Mucosa of descending colon (tissue), 3 donors: ENCODE data around the gene RBM26. TPM values are rescaled to one million over a fixed set of nuclear protein-coding genes. Genes with fewer than 3 reads are reported as not detected.
"Not testable (repeated sequence)": the region's sequence is repeated elsewhere in the genome, so short reads cannot be mapped to it uniquely, and the experiment has no call there.

ENCODE experiments used
- ATAC-seq: fragments of 200-7000 bp; cut with Tn5 transposase; one replicate; pipeline ENCODE4 v1.9.1; 2020; ENCODE audit warnings: mild to moderate bottlenecking, moderate library complexity
- DNase-seq, 3 donors: peaks; one replicate each; pipeline ENCODE4 v3.0.0-alpha.2; 2020
- H3K36me3 ChIP-seq: fragments of 200-600 bp; one replicate; pipeline ENCODE4 v1.8.0; 2021; ENCODE audit warnings: low read depth, mild to moderate bottlenecking
- H3K4me1 ChIP-seq: fragments of 200-600 bp; one replicate; pipeline ENCODE4 v1.8.0; 2021; ENCODE audit warnings: low read depth, mild to moderate bottlenecking
- H3K4me3 ChIP-seq: fragments of 200-600 bp; one replicate; pipeline ENCODE4 v1.8.0; 2021; ENCODE audit warnings: mild to moderate bottlenecking
- H3K9me3 ChIP-seq: fragments of 200-600 bp; one replicate; pipeline ENCODE4 v1.8.0; 2021; ENCODE audit warnings: mild to moderate bottlenecking
- CTCF ChIP-seq: fragments of 200-600 bp; IDR thresholded peaks from one replicate; pipeline ENCODE4 v1.8.0; 2022; ENCODE audit warnings: antibody characterized with exemption, mild to moderate bottlenecking
- intact Hi-C, 2 donors: fragments of 100-400 bp; cut with DNase I in 1 of 2; cut with micrococcal nuclease in 1 of 2; formaldehyde crosslinking; loops; one replicate each; pipeline versions ENCODE4 v1.11.0 to v1.11.1; 2022; cut with DNase I, micrococcal nuclease
- total RNA-seq, 3 donors: library from RNA; stranded (reverse); fragmentation: NEBNext Ultra II Directional in 2 of 3; extraction: Animal tissue kit (Norgen Biotek cat#: 25700) in 2 of 3; gene quantifications; one replicate each; pipeline versions ENCODE4 v1.2.1 to v1.2.4, GENCODE V29; 2021 to 2023
- donor health status: DM: no; HTN: no; CAD: no; lungs with moderate emphysema.
- donor health status: DM: no; HTN: no; CAD: no.
- donor health status: DM: no; HTN: yes; CAD: no.

RBM26 gene
- total RNA-seq, 3 donors from 2014 or later = 34.0 to 42.8 (median 35.6) TPM

- Histone ChIP-seq H3K4me1 (no peaks in the 10 kb centered on the region), H3K4me3 (no peak overlapping the region), H3K36me3 (peaks cover 11% of the 10 kb centered on the region), H3K9me3 (no peaks in the 10 kb centered on the region)
- no peak for DNase-seq
- no peak for TF ChIP-seq CTCF
- intact Hi-C loops = no loop called here
- ATAC-seq = no peak
Observed at GRCh38 chr13:79352107-79352506, 53.9 kb downstream of the RBM26 start.

GRCh38 chr13:79349608-79350007, 56.4 kb downstream of the RBM26 start:
- H3K36me3 ChIP-seq, H3K9me3 ChIP-seq, ATAC-seq: not testable (repeated sequence)

GRCh38 chr13:79349011-79349410, 57.0 kb downstream of the RBM26 start:
- no peaks in the 10 kb centered on the region for H3K4me1 ChIP-seq

More at GRCh38 chr13:79349608-79350007, 56.4 kb downstream of the RBM26 start:
- DNase-seq, H3K4me3 ChIP-seq, intact Hi-C loops, H3K4me1 ChIP-seq: not testable (repeated sequence)

GRCh38 chr13:79346300-79346914, 59.6 kb downstream of the RBM26 start:
- TF ChIP-seq CTCF = no peak
- ATAC-seq = no peak

More at GRCh38 chr13:79349011-79349410, 57.0 kb downstream of the RBM26 start:
- intact Hi-C loops = no loop called here
- H3K4me3 ChIP-seq = no peak overlapping the region
- H3K9me3 ChIP-seq = no peaks in the 10 kb centered on the region
- no peak for ATAC-seq
- TF ChIP-seq CTCF = no peak
- DNase-seq = no peak
- H3K36me3 ChIP-seq = peaks cover 2% of the 10 kb centered on the region

GRCh38 chr13:79341202-79341601, 64.9 kb downstream of the RBM26 start:
- intact Hi-C loops = no loop called here
- peaks cover 3% of the 10 kb centered on the region for H3K36me3 ChIP-seq
- H3K4me3 ChIP-seq = no peak overlapping the region
- H3K9me3 ChIP-seq = no peaks in the 10 kb centered on the region
- ATAC-seq = no peak
- no peak for DNase-seq
- H3K4me1 ChIP-seq = no peaks in the 10 kb centered on the region
- no peak for TF ChIP-seq CTCF

More at GRCh38 chr13:79346300-79346914, 59.6 kb downstream of the RBM26 start:
- Histone ChIP-seq H3K9me3 (no peaks in the 10 kb centered on the region), H3K4me1 (no peaks in the 10 kb centered on the region), H3K36me3 (peaks cover 3% of the 10 kb centered on the region), H3K4me3 (no peak overlapping the region)
- no peak for DNase-seq
- intact Hi-C loops = no loop called here

- intact Hi-C loops = no loop called here
- Histone ChIP-seq H3K4me1 (no peaks in the 10 kb centered on the region), H3K36me3 (peaks cover 3% of the 10 kb centered on the region), H3K9me3 (no peaks in the 10 kb centered on the region), H3K4me3 (no peak overlapping the region)
- ATAC-seq (no peak), DNase-seq (no peak)
- no peak for TF ChIP-seq CTCF
Observed at GRCh38 chr13:79340490-79340889, 65.6 kb downstream of the RBM26 start.
